GM18526 (cell line): ENCODE data around the gene TRIM39.

ENCODE experiments used
- POLR2A ChIP-seq: IDR thresholded peaks from 3 replicates; pipeline ENCODE4 v1.6.1; 2011; ENCODE audit not compliant: insufficient read length; ENCODE audit errors: extremely low read depth

TRIM39 gene

GRCh38 chr6:30349421-30350177 lies 22.9 kb downstream of the TRIM39 start:
- TF ChIP-seq POLR2A: no peak

GRCh38 chr6:30350524-30350923 lies 23.8 kb downstream of the TRIM39 start:
- no peak for TF ChIP-seq POLR2A

GRCh38 chr6:30352550-30352949 lies 25.8 kb downstream of the TRIM39 start:
- no peak for TF ChIP-seq POLR2A

- TF ChIP-seq POLR2A: no peak
Observed at GRCh38 chr6:30355281-30355680, 28.6 kb downstream of the TRIM39 start.

GRCh38 chr6:30356536-30356935 lies 29.8 kb downstream of the TRIM39 start:
- no peak for TF ChIP-seq POLR2A

- TF ChIP-seq POLR2A: no peak
Observed at GRCh38 chr6:30357678-30358540, 31.2 kb downstream of the TRIM39 start.

- no peak for TF ChIP-seq POLR2A
Observed at GRCh38 chr6:30359276-30359675, 32.5 kb downstream of the TRIM39 start.

GRCh38 chr6:30360139-30360538 lies 33.4 kb downstream of the TRIM39 start:
- TF ChIP-seq POLR2A: no peak

- no peak for TF ChIP-seq POLR2A
Observed at GRCh38 chr6:30361661-30362060, 34.9 kb downstream of the TRIM39 start.

- no peak for TF ChIP-seq POLR2A
Observed at GRCh38 chr6:30363459-30363858, 36.7 kb downstream of the TRIM39 start.

GRCh38 chr6:30364591-30364990 lies 37.9 kb downstream of the TRIM39 start:
- TF ChIP-seq POLR2A: no peak

- no peak for TF ChIP-seq POLR2A
Observed at GRCh38 chr6:30378290-30378937, 51.7 kb downstream of the TRIM39 start.

GRCh38 chr6:30380464-30380863 lies 53.7 kb downstream of the TRIM39 start:
- no peak for TF ChIP-seq POLR2A

- TF ChIP-seq POLR2A: no peak
Observed at GRCh38 chr6:30386166-30386565, 59.4 kb downstream of the TRIM39 start.

GRCh38 chr6:30391240-30391639 lies 64.5 kb downstream of the TRIM39 start:
- TF ChIP-seq POLR2A: no peak
